GM19468 (cell line): ENCODE results near the gene SZT2.

ENCODE experiments used
- ATAC-seq: cut with Tn5 transposase; IDR thresholded peaks from one replicate; pipeline ENCODE4 v1.9.1; 2021; ENCODE audit warnings: mild to moderate bottlenecking, moderate library complexity, moderate number of reproducible peaks; ENCODE audit not compliant: unreplicated experiment; ENCODE audit errors: extremely low read depth

The SZT2 gene

GRCh38 chr1:43389326-43390313, at the start of gene SZT2, which contains the start of gene MED8:
TSS of gene SZT2 (plus strand) at chr1:43389899. CDS start at chr1:43389969, 70 bp downstream.
TSS of gene MED8 (minus strand) at chr1:43389800. CDS start at chr1:43389764, 36 bp downstream.
- ATAC-seq: peak; percentile 77

- ATAC-seq: no peak
Measured at GRCh38 chr1:43340559-43340958, 49.1 kb upstream of the SZT2 start.

- no peak for ATAC-seq
Measured at GRCh38 chr1:43344267-43344850, 45.3 kb upstream of the SZT2 start.

- no peak for ATAC-seq
Measured at GRCh38 chr1:43345120-43345519, 44.6 kb upstream of the SZT2 start.

GRCh38 chr1:43346636-43347035, 43.1 kb upstream of the SZT2 start:
- no peak for ATAC-seq

- no peak for ATAC-seq
Measured at GRCh38 chr1:43348343-43348808, 41.3 kb upstream of the SZT2 start.

DNA sequence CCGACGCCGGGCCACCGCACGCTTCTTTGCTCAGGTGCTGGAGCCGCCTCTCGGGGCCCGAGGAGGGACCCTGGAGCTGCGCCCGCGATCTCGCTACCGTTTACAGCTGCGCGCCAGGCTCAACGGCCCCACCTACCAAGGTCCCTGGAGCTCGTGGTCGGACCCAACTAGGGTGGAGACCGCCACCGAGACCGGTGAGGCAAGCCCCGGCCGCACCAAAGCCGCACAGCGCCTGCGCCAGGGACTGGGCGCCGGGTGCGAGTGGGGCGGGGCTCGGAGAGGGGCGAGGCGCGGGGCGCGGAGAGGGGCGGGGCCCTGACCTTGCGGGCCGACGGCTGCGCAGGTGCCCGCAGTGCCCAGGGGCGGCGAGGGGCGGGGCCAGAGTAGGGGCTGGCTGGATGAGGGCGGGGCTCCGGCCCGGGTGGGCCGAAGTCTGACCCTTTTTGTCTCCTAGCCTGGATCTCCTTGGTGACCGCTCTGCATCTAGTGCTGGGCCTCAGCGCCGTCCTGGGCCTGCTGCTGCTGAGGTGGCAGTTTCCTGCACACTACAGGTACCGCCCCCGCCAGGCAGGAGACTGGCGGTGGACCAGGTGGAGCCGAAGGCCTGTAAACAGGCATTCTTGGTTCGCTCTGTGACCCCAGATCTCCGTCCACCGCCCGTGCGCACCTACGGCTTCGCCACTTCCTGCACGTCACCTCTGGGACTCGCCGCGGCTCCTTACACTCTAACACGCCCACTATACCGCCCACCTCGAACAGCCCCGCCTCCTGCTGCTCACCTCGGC, 40.7 kb upstream of the SZT2 start:
- no peak for ATAC-seq

DNA sequence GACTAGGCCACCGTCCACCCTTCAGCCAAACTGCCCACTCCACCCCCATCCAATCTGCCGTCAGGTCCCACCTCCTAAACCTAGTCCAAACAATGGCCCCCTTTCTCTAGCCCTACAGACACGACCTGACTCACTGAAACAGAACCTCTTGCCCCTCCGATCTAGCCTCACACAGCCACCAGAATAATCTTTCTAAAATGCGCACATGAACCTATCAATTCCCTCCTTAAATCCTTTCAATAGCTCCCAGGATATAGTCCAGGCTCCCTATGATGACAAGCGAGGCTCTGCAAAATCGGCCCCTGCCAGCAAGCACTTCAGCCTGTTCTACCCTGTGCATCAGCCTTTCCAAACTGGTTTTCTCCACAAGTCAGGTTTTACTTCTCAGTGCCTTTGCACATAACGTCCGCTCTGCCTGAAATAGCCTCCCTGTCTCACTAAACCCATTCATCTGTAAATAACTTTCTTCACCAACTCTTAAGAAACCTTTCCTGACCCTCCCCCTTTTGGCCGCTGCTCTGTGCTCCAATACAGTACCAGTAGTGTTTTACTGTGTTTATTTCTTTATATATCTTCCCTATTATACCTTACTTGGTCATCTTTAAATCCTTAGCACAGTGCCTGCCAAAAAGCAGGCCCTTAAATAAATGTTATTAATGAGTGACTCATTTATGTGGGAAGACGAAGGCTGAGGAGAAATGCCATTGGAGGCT, 39.9 kb upstream of the SZT2 start:
- no peak for ATAC-seq

- ATAC-seq: no peak
Measured at GRCh38 chr1:43350976-43351375, 38.7 kb upstream of the SZT2 start.

GRCh38 chr1:43351421-43352350, 38.0 kb upstream of the SZT2 start:
- ATAC-seq: no peak

DNA sequence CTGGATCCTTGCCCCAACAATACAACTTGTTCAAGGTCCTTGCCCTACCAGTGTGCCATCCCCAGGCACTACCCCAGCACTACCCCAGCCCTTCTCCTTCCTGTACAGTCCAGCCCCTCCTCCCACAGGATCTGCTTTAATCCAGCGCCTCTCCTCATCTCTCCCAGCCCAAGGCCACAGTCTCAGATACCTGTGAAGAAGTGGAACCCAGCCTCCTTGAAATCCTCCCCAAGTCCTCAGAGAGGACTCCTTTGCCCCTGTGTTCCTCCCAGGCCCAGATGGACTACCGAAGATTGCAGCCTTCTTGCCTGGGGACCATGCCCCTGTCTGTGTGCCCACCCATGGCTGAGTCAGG, 37.4 kb upstream of the SZT2 start:
- no peak for ATAC-seq

DNA sequence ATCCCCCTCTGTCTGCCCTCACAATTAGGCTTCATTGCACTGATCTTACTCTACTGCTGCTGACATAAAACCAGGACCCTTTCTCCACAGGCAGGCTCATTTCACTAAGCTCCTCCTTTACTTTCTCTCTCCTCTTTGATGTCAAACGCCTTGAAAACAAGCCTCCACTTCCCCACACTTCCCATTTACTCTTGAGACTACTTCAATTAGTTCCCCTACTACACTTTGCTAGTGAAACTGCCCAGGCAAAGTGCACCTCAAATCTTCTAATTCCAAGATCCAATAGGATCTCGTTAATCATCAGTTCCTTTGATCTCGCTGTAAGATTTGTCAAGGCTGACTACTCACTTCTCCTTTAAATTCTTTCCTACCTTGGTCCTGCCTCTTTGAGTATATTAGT, 36.8 kb upstream of the SZT2 start:
- no peak for ATAC-seq

- ATAC-seq: no peak
Measured at GRCh38 chr1:43354471-43354870, 35.2 kb upstream of the SZT2 start.

DNA sequence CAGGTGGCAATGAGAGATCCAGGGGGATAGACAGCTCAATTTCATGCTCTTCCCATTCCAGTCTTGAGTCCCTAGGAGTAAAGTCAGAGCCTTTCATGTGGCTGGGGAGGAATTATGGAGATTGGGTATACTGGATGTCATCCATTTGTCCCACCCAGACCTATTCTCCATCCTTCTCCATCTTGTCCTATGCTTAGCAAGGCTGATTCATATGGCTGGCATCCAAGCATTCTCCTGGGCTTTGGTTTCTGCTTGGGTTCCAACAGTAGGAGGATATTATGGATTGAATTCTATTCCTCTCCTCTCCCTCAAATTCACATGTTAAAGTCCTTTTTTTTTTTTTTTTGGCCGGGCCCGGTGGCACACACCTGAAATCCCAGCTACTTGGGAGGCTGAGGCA, 34.8 kb upstream of the SZT2 start:
- ATAC-seq: no peak

DNA sequence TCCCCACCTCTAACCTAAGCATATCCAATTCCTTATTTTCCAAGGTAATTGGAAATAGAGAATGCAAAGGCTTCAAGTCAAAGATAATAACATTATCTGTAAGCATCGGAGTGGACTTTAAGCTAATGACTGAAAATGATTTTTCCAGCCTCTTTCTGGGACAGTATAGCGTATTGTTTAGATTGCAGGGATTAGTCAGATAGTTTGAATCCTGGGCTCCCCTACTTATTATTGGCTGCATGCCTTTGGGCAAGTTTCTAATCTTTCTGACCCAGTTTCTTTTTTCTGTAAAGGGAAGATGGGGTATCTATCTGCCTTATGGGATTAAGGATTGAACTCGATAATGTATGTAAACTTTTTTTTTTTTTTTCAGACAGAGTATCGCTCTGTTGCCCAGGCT, 32.4 kb upstream of the SZT2 start:
- no peak for ATAC-seq

DNA sequence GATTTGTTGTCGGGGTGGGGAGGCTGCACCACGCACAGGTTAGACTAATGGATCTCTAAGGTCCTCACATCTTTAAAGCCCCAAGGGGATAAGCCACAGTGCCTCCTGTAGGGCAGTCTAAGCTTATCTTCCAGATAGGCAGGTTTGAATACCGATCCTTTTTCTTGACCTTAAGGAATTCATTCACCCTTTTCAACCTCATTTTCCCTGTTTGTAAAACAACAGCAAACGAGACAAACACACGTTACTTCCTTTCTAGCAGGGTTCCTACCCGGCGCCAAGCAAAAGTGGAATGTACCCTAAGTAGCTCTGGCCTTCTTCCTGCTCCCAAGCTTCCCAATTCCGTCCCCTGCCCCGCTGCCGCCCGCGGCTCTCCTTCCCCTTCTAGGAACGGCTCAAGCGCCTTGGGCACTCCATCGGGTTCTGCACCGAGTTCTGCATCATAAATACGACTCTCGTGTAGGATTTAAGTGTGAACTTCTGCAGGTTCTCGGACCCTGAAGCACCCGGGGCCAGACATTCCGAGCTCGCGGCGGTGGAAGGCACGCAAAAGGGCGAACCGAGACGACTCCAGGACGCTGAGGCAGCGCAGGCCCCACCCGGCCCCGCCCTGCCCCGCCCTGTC, 31.5 kb upstream of the SZT2 start:
- no peak for ATAC-seq

DNA sequence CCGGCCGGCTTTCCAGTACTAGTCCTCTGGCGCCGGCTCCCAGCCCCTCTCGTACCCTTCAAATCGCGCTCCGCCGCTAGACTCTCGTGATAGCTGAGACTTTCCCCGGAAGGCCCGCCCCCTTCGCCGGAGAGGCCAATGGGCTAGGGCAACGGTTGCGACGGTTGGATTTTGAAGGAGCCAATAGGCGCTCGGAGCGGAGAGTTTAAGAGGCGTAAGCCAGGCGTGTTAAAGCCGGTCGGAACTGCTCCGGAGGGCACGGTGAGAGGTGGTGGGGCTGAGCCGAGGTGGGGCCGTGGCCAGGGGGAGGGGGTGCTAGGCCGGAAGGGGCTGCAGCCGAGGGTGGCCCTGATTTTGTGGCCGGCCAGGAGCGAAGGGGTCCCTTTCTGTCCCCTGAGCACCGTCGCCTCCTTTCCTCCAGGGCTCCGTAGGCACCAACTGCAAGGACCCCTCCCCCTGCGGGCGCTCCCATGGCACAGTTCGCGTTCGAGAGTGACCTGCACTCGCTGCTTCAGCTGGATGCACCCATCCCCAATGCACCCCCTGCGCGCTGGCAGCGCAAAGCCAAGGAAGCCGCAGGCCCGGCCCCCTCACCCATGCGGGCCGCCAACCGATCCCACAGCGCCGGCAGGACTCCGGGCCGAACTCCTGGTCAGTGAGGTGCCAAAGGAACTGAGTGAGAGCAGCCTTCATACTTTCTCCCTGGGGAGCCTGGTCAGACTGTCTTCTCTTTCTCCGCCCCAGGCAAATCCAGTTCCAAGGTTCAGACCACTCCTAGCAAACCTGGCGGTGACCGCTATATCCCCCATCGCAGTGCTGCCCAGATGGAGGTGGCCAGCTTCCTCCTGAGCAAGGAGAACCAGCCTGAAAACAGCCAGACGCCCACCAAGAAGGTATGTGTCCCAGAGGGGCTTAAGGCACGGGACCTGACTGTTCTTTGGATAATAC, 30.7 kb upstream of the SZT2 start, which contains the start of gene CDC20:
Gene CDC20, plus strand, starts transcription at position 236 of the 948 bp plus-strand sequence. Its CDS starts 235 bp downstream, at position 471.
- peak; percentile 91 for ATAC-seq
